Dermis lymphatic vessel endothelial cell (primary cell): ENCODE measurements around the gene TMEM168. TPM values are rescaled to one million over a fixed set of nuclear protein-coding genes. Genes with fewer than 3 reads are reported as not detected.

Experiments
- total RNA-seq: library from RNA; depleted of rRNA; stranded (reverse); fragments of >200 nt; gene quantifications from 2 replicates; pipeline ENCODE4 v1.2.1, GENCODE V29; 2014

TMEM168 gene, protein sequence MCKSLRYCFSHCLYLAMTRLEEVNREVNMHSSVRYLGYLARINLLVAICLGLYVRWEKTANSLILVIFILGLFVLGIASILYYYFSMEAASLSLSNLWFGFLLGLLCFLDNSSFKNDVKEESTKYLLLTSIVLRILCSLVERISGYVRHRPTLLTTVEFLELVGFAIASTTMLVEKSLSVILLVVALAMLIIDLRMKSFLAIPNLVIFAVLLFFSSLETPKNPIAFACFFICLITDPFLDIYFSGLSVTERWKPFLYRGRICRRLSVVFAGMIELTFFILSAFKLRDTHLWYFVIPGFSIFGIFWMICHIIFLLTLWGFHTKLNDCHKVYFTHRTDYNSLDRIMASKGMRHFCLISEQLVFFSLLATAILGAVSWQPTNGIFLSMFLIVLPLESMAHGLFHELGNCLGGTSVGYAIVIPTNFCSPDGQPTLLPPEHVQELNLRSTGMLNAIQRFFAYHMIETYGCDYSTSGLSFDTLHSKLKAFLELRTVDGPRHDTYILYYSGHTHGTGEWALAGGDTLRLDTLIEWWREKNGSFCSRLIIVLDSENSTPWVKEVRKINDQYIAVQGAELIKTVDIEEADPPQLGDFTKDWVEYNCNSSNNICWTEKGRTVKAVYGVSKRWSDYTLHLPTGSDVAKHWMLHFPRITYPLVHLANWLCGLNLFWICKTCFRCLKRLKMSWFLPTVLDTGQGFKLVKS
- total RNA-seq = 16.5 and 24.1 TPM in 2 replicates

DNA sequence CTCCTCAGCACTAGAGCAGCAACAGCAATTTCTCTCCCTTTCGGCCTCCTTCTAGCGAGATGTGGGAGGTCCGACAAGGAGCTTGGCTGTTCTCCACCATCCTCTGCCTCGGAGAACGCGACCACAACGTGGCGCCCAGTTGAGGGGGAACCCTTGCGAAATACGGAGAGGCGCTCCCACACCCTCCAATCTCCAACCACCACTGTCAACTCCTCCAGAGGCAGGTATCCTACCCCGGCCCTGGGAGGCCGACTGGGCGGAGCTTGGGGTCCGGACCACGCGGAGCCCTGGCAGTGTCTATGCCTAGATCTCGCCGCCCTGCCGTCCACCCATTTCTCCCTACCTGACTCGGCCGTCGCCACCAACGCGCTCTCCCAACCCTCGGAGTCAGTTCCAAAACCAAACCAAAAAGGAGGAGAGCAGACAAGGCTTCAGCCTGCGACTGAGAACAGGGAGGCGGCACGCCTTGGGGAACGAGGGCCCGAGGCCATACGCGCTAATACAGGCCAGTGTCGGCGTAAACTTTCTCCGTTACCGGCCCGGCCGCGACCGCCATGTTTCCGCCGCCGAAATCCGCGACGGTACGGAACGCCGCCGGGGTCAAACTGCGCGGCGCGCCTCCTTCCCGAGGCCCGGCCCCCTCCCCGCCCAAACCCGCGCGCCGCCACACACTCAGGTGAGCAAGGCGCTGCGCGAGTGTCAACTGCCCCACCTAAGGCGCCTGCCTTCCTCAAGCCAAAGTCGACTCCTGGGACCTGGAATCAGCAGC is at the start of gene TMEM168:
TMEM168 (minus strand) TSS at position 577 of the 769 bp plus-strand sequence. CDS start 5,568 bp downstream, outside the sequence.

